ENCODE data around the gene PRCD.
"Not testable (repeated sequence)": the region's sequence is repeated elsewhere in the genome, so short reads cannot be mapped to it uniquely, and the experiment has no call there.

Gene PRCD

GRCh38 chr17:76554131-76554530 lies 14.3 kb downstream of the PRCD start:
- Histone ChIP-seq H3K27me3 (ENCODE audit: control insufficient read depth in 5 of 5, insufficient read depth in 4 of 5, low read length in 5 of 5) (no peaks in the 10 kb centered on the region), H3K4me3 (ENCODE audit: low read depth in 1 of 5, low read length in 5 of 5) (no peak overlapping the region), H3K4me1 (ENCODE audit: control insufficient read depth in 5 of 5, insufficient read depth in 5 of 5, low read length in 5 of 5) (peaks cover 7 to 38% (median 37%) of the 10 kb centered on the region in 5 donors), H3K9ac (ENCODE audit: low read length in 5 of 5) (no peak overlapping the region), H3K27ac (ENCODE audit: low read depth, low read length) (no peak overlapping the region), H3K9me3 (ENCODE audit: control insufficient read depth in 5 of 5, low read length in 5 of 5) (no peaks in the 10 kb centered on the region), H3K36me3 (ENCODE audit: control insufficient read depth in 5 of 5, insufficient read depth in 5 of 5, low read length in 5 of 5) (no peaks in the 10 kb centered on the region)

DNA sequence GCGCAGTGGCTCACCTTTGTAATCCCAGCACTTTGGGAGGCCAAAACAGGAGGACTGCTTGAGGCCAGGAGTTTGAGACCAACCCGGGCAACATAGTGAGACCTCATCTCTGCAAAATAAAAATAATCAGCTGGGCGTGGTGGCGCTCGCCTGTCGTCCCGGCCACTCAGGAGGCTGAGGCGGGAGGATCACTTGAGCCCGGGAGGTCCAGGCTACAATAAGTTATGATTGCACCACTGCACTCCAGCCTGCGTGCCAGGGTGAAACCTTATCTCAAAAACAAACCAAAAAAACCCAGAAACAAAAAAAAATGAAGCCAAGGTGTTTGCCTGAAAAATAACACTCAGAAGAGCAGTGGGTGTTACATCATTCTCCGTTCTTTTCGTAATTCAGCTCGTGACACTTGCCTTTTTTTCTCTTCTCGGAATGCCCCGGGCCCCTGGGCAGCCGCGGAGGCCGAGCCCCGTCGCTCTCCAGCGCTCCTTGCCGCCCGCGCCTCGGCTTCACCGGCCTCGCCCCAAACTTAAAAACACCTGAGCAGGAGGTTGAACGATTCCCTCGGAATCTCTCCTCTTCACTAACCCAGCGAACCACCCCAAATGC lies 17.0 kb downstream of the PRCD start:
- Histone ChIP-seq H3K27me3 (ENCODE audit: control insufficient read depth in 5 of 5, insufficient read depth in 4 of 5, low read length in 5 of 5) (no peaks in the 10 kb centered on the region), H3K4me3 (ENCODE audit: low read depth in 1 of 5, low read length in 5 of 5) (peak overlapping the region; percentile 66 to 97 (median 86)), H3K36me3 (ENCODE audit: control insufficient read depth in 5 of 5, insufficient read depth in 5 of 5, low read length in 5 of 5) (peaks cover 0 to 7% (median 4%) of the 10 kb centered on the region in 5 donors), H3K27ac (ENCODE audit: low read depth, low read length) (peak overlapping the region; percentile 88), H3K4me1 (ENCODE audit: control insufficient read depth in 5 of 5, insufficient read depth in 5 of 5, low read length in 5 of 5) (peaks cover 11 to 49% (median 45%) of the 10 kb centered on the region in 5 donors), H3K9me3 (ENCODE audit: control insufficient read depth in 5 of 5, low read length in 5 of 5) (no peaks in the 10 kb centered on the region), H3K9ac (ENCODE audit: low read length in 5 of 5) (peak overlapping the region; percentile 91 to 99 (median 92))

- peak overlapping the region; percentile 91 to 99 (median 92) for H3K9ac ChIP-seq (ENCODE audit: low read length in 5 of 5)
- peaks cover 13 to 55% (median 50%) of the 10 kb centered on the region in 5 donors for H3K4me1 ChIP-seq (ENCODE audit: control insufficient read depth in 5 of 5, insufficient read depth in 5 of 5, low read length in 5 of 5)
- H3K4me3 ChIP-seq (ENCODE audit: low read depth in 1 of 5, low read length in 5 of 5) = peak overlapping the region; percentile 66 to 97 (median 88)
- peaks cover 0 to 11% (median 5%) of the 10 kb centered on the region in 5 donors for H3K36me3 ChIP-seq (ENCODE audit: control insufficient read depth in 5 of 5, insufficient read depth in 5 of 5, low read length in 5 of 5)
- no peaks in the 10 kb centered on the region for H3K9me3 ChIP-seq (ENCODE audit: control insufficient read depth in 5 of 5, low read length in 5 of 5)
- H3K27me3 ChIP-seq (ENCODE audit: control insufficient read depth in 5 of 5, insufficient read depth in 4 of 5, low read length in 5 of 5) = no peaks in the 10 kb centered on the region
- peak overlapping the region; percentile 88 for H3K27ac ChIP-seq (ENCODE audit: low read depth, low read length)
Observed at GRCh38 chr17:76557368-76558197, 17.7 kb downstream of the PRCD start.

DNA sequence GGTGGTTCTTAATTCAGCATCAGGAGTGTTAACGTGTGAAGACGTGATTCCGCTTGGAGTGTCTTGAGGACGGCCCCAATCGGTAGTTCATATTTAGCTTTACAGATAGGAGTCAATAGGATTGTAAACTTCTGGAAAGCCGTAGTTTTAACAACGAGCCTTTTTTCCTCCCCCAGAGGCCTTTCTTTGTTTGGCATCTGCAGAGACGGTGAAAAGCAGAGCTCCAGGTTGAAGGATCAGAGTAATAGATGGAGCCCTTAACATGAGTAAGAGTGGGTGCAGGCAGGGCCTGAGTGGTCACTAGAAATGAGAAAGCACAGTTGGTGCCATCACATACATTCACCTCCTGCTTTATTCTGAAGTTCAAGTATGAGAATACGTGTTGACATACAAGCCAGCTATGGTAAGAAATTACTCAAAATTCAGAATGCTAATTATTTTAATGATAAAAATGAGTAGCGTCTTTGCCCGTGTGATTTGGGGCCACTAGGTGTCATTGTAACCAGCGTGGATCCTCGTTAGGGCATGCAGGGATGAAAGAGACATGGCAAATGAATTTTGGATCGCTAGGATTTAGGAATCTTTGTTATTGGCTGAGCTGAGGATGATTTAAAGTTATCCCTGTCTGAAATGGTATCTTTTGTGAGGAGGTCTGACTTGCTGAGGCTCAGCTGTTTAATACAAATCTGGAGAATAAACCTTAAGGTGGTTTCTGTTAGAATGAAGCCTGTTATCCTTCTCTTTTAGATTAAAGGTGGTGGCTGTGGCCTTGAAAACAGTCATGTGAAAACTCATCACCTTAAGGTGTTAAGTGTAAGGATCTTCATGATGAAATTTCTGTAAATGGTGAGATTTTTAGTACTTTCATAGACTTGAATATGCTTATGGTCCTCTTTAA lies 18.6 kb downstream of the PRCD start:
- H3K9ac ChIP-seq (ENCODE audit: low read length in 5 of 5) = peak overlapping the region; percentile 91 to 99 (median 92)
- H3K27ac ChIP-seq (ENCODE audit: low read depth, low read length) = peak overlapping the region; percentile 88
- H3K4me1 ChIP-seq (ENCODE audit: control insufficient read depth in 5 of 5, insufficient read depth in 5 of 5, low read length in 5 of 5) = peaks cover 15 to 58% (median 54%) of the 10 kb centered on the region in 5 donors
- peaks cover 0 to 14% (median 5%) of the 10 kb centered on the region in 5 donors for H3K36me3 ChIP-seq (ENCODE audit: control insufficient read depth in 5 of 5, insufficient read depth in 5 of 5, low read length in 5 of 5)
- H3K9me3 ChIP-seq (ENCODE audit: control insufficient read depth in 5 of 5, low read length in 5 of 5) = no peaks in the 10 kb centered on the region
- H3K27me3 ChIP-seq (ENCODE audit: control insufficient read depth in 5 of 5, insufficient read depth in 4 of 5, low read length in 5 of 5) = no peaks in the 10 kb centered on the region
- H3K4me3 ChIP-seq (ENCODE audit: low read depth in 1 of 5, low read length in 5 of 5) = peak overlapping the region; percentile 66 to 97 (median 88)

DNA sequence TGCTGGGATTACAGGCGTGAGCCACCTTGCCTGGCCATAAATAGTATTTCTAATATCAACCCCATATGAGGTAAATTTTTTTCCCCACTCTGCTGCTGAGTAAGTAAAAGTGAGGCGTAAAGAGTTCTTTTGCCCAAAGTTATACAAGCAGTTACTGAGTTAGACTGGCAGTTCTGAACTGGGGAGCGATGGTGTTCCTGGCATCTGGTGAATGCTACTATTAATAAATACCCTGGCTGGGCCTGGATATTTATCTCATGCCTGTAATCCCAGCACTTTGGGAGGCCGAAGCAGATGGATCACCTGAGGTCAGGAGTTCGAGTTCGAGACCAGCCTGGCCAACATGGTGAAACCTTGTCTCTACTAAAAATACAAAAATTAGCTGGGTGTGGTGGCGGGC lies 19.6 kb downstream of the PRCD start:
- peaks cover 0 to 14% (median 6%) of the 10 kb centered on the region in 5 donors for H3K36me3 ChIP-seq (ENCODE audit: control insufficient read depth in 5 of 5, insufficient read depth in 5 of 5, low read length in 5 of 5)
- H3K9ac ChIP-seq (ENCODE audit: low read length in 5 of 5) = peak overlapping the region in 1 of 5 donors; percentile 25
- H3K27me3 ChIP-seq (ENCODE audit: control insufficient read depth in 5 of 5, insufficient read depth in 4 of 5, low read length in 5 of 5); H3K4me3 ChIP-seq (ENCODE audit: low read depth in 1 of 5, low read length in 5 of 5); H3K27ac ChIP-seq (ENCODE audit: low read depth, low read length); H3K9me3 ChIP-seq (ENCODE audit: control insufficient read depth in 5 of 5, low read length in 5 of 5): not testable (repeated sequence)
- H3K4me1 ChIP-seq (ENCODE audit: control insufficient read depth in 5 of 5, insufficient read depth in 5 of 5, low read length in 5 of 5) = peaks cover 15 to 58% (median 54%) of the 10 kb centered on the region in 5 donors

DNA sequence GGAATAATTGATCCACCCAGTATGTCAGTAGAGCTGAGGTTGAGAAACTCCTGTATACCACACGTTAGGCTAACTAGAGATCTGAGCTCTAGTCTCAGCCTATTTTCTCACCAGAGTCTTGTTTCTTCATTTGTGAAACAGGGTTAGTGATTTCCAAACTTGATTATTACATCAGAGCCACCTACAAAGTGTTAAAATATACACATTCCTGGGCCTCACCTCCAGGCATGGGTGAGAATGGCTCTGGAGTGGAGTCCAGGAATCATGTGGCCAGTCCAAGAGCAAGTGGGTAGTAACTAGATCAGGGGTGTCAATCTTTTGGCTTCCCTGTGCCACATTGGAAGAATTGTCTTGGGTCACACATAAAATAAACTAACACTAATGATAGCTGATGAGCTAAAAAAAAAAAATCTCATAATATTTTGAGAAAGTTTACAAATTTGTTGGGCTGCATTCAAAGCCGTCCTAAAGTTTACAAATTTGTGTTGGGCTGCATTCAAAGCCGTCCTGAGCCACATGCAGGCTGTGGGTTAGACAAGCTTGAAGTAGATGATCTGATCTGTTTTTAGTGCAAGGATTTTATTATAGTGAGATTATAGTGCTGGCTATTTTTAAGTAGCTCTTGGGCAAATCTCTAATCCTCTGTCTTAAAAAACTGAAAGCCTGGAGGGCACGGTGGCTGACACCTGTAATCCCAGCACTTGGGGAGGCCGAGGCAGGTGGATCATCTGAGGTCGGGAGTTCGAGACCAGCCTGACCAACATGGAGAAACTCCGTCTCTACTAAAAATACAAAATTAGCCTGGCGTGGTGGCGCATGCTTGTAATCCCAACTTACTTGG lies 20.4 kb downstream of the PRCD start:
- Histone ChIP-seq H3K27ac (ENCODE audit: low read depth, low read length) (no peak overlapping the region), H3K4me1 (ENCODE audit: control insufficient read depth in 5 of 5, insufficient read depth in 5 of 5, low read length in 5 of 5) (peaks cover 15 to 58% (median 54%) of the 10 kb centered on the region in 5 donors), H3K4me3 (ENCODE audit: low read depth in 1 of 5, low read length in 5 of 5) (no peak overlapping the region)

GRCh38 chr17:76560877-76561221 lies 21.0 kb downstream of the PRCD start:
- peak overlapping the region; percentile 72 for H3K27ac ChIP-seq (ENCODE audit: low read depth, low read length)
- H3K4me3 ChIP-seq (ENCODE audit: low read depth in 1 of 5, low read length in 5 of 5) = no peak overlapping the region
- H3K36me3 ChIP-seq (ENCODE audit: control insufficient read depth in 5 of 5, insufficient read depth in 5 of 5, low read length in 5 of 5) = peaks cover 0 to 27% (median 17%) of the 10 kb centered on the region in 5 donors

More for the DNA sequence above, 20.4 kb downstream of the PRCD start:
- Histone ChIP-seq H3K27me3 (ENCODE audit: control insufficient read depth in 5 of 5, insufficient read depth in 4 of 5, low read length in 5 of 5) (no peaks in the 10 kb centered on the region), H3K9ac (ENCODE audit: low read length in 5 of 5) (peak overlapping the region in 1 of 5 donors; percentile 41), H3K36me3 (ENCODE audit: control insufficient read depth in 5 of 5, insufficient read depth in 5 of 5, low read length in 5 of 5) (peaks cover 0 to 22% (median 13%) of the 10 kb centered on the region in 5 donors), H3K9me3 (ENCODE audit: control insufficient read depth in 5 of 5, low read length in 5 of 5) (no peaks in the 10 kb centered on the region)

GRCh38 chr17:76561332-76561731 lies 21.5 kb downstream of the PRCD start:
- Histone ChIP-seq H3K4me3 (ENCODE audit: low read depth in 1 of 5, low read length in 5 of 5) (no peak overlapping the region), H3K9me3 (ENCODE audit: control insufficient read depth in 5 of 5, low read length in 5 of 5) (no peaks in the 10 kb centered on the region), H3K27me3 (ENCODE audit: control insufficient read depth in 5 of 5, insufficient read depth in 4 of 5, low read length in 5 of 5) (no peaks in the 10 kb centered on the region), H3K4me1 (ENCODE audit: control insufficient read depth in 5 of 5, insufficient read depth in 5 of 5, low read length in 5 of 5) (peaks cover 15 to 64% (median 53%) of the 10 kb centered on the region in 5 donors), H3K27ac (ENCODE audit: low read depth, low read length) (peak overlapping the region; percentile 72), H3K9ac (ENCODE audit: low read length in 5 of 5) (peak overlapping the region in 2 of 5 donors; percentile 13 to 31), H3K36me3 (ENCODE audit: control insufficient read depth in 5 of 5, insufficient read depth in 5 of 5, low read length in 5 of 5) (peaks cover 0 to 32% (median 17%) of the 10 kb centered on the region in 5 donors)

More at GRCh38 chr17:76560877-76561221, 21.0 kb downstream of the PRCD start:
- H3K27me3 ChIP-seq (ENCODE audit: control insufficient read depth in 5 of 5, insufficient read depth in 4 of 5, low read length in 5 of 5) = no peaks in the 10 kb centered on the region
- H3K4me1 ChIP-seq (ENCODE audit: control insufficient read depth in 5 of 5, insufficient read depth in 5 of 5, low read length in 5 of 5) = peaks cover 15 to 62% (median 54%) of the 10 kb centered on the region in 5 donors
- H3K9me3 ChIP-seq (ENCODE audit: control insufficient read depth in 5 of 5, low read length in 5 of 5) = no peaks in the 10 kb centered on the region
- peak overlapping the region in 1 of 5 donors; percentile 13 for H3K9ac ChIP-seq (ENCODE audit: low read length in 5 of 5)

GRCh38 chr17:76561799-76562268 lies 22.0 kb downstream of the PRCD start:
- peak overlapping the region in 1 of 5 donors; percentile 60 for H3K9ac ChIP-seq (ENCODE audit: low read length in 5 of 5)
- H3K36me3 ChIP-seq (ENCODE audit: control insufficient read depth in 5 of 5, insufficient read depth in 5 of 5, low read length in 5 of 5) = peaks cover 0 to 33% (median 17%) of the 10 kb centered on the region in 5 donors
- H3K4me1 ChIP-seq (ENCODE audit: control insufficient read depth in 5 of 5, insufficient read depth in 5 of 5, low read length in 5 of 5) = peaks cover 15 to 59% (median 48%) of the 10 kb centered on the region in 5 donors
- no peaks in the 10 kb centered on the region for H3K27me3 ChIP-seq (ENCODE audit: control insufficient read depth in 5 of 5, insufficient read depth in 4 of 5, low read length in 5 of 5)
- H3K9me3 ChIP-seq (ENCODE audit: control insufficient read depth in 5 of 5, low read length in 5 of 5) = no peaks in the 10 kb centered on the region
- H3K4me3 ChIP-seq (ENCODE audit: low read depth in 1 of 5, low read length in 5 of 5) = peak overlapping the region in 1 of 5 donors; percentile 33
- peak overlapping the region; percentile 72 for H3K27ac ChIP-seq (ENCODE audit: low read depth, low read length)

All from subcutaneous abdominal adipose tissue (tissue), 5 donors.